Endothelial cell of umbilical vein (primary cell): ENCODE results near the gene ZNF593. TPM values are rescaled to one million over a fixed set of nuclear protein-coding genes. Genes with fewer than 3 reads are reported as not detected.

Experiments used
- BruUV-seq: library from RNA; stranded (reverse); fragments of 400-500 nt; replicated peaks from 2 replicates; lab custom pipeline; 2021; lab: Mats Ljungman, UMichigan
- CTCF ChIA-PET: fragments of 300-600, 350-600 bp; sonication (Branson Sonifier 250); formaldehyde crosslinking; loops from one replicate; lab custom pipeline; 2021; ENCODE audit warnings: antibody characterized with exemption, inconsistent platforms; lab: Charles Lee
- POLR2A ChIA-PET: fragments of 300-600, 350-600 bp; sonication (Branson Sonifier 250); formaldehyde crosslinking; loops from one replicate; lab custom pipeline; 2021; ENCODE audit warnings: antibody characterized with exemption, inconsistent platforms; lab: Charles Lee
- DNase-seq: peaks from one replicate; pipeline ENCODE4 v3.0.0-alpha.2; 2011; ENCODE audit warnings: low read depth, low spot score
- FAIRE-seq: peaks from 2 replicates; lab custom pipeline; 2011; peaks lifted over from hg19 to GRCh38; lab: Jason Lieb, UNC
- H2AFZ ChIP-seq: 2 replicates; pipeline ENCODE4 v1.6.0; 2012; ENCODE audit warnings: low read depth, low read length, control low read depth, inconsistent platforms
- H3K27ac ChIP-seq: 2 replicates; pipeline ENCODE4 v1.5.1; 2011; ENCODE audit warnings: low read depth, mild to moderate bottlenecking, control low read depth, low read length, moderate library complexity; ENCODE audit not compliant: insufficient read depth
- H3K27me3 ChIP-seq, 2 experiments: 2 replicates each; pipeline versions ENCODE4 v1.6.0 to v1.6.1; 2011; ENCODE audit warnings: low read length in 2 of 2, mixed read lengths in 1 of 2; ENCODE audit not compliant: control insufficient read depth in 2 of 2, insufficient read depth in 2 of 2
- H3K36me3 ChIP-seq, 2 experiments: 2 replicates in 1 of 2; 3 replicates in 1 of 2; pipeline ENCODE4 v1.5.1; 2011; ENCODE audit warnings: low read length in 2 of 2, mild to moderate bottlenecking in 1 of 2, moderate library complexity in 1 of 2; ENCODE audit not compliant: control insufficient read depth in 2 of 2, insufficient read depth in 2 of 2; ENCODE audit errors: extremely low read depth in 1 of 2
- H3K4me1 ChIP-seq: 3 replicates; pipeline ENCODE4 v1.5.1; 2011; ENCODE audit warnings: mild to moderate bottlenecking, low read length; ENCODE audit not compliant: control insufficient read depth, insufficient read depth; ENCODE audit errors: extremely low read depth
- H3K4me2 ChIP-seq: 2 replicates; pipeline ENCODE4 v1.6.1; 2011; ENCODE audit warnings: low read length, control low read depth, mixed read lengths; ENCODE audit not compliant: insufficient read depth
- H3K4me3 ChIP-seq, 3 experiments: fragments of 200-600 bp in 1 of 3; sonication (generic), shearing (Covaris generic) in 1 of 3; replicated peaks in 1 of 3; 2 replicates each; pipeline ENCODE4 v1.5.1; 2011 to 2016; ENCODE audit warnings: control low read depth in 3 of 3, low read length in 3 of 3, mild to moderate bottlenecking in 2 of 3, inconsistent platforms in 1 of 3, low read depth in 1 of 3, moderate library complexity in 1 of 3; ENCODE audit not compliant: insufficient read depth in 1 of 3
- H3K79me2 ChIP-seq: 2 replicates; pipeline ENCODE4 v1.6.0; 2012; ENCODE audit warnings: low read length, inconsistent platforms; ENCODE audit not compliant: control insufficient read depth, insufficient read depth
- H3K9ac ChIP-seq: replicated peaks from 2 replicates; pipeline ENCODE3; 2011; ENCODE audit warnings: low read length, control low read depth; ENCODE audit not compliant: insufficient read depth; ENCODE audit errors: extremely low read depth
- H3K9me1 ChIP-seq: replicated peaks from 3 replicates; pipeline ENCODE4 v1.6.0; 2011; ENCODE audit warnings: mild to moderate bottlenecking, low read length; ENCODE audit not compliant: control insufficient read depth, insufficient read depth; ENCODE audit errors: extremely low read depth
- H3K9me3 ChIP-seq: replicated peaks from 2 replicates; pipeline ENCODE4 v1.5.1; 2012; ENCODE audit warnings: low read length, inconsistent platforms; ENCODE audit not compliant: control insufficient read depth, insufficient read depth
- H4K20me1 ChIP-seq: replicated peaks from 2 replicates; pipeline ENCODE3; 2011; ENCODE audit warnings: mild to moderate bottlenecking, low read length; ENCODE audit not compliant: control insufficient read depth, insufficient read depth; ENCODE audit errors: extremely low read depth
- CTCF ChIP-seq, 2 donors: IDR thresholded peaks; 1 replicate in 1 of 2; 2 replicates in 1 of 2; pipeline ENCODE4 v1.5.1; 2011; ENCODE audit warnings: low read length in 2 of 2, mild to moderate bottlenecking in 2 of 2, moderate library complexity in 2 of 2, control low read depth in 1 of 2, inconsistent platforms in 1 of 2, low read depth in 1 of 2; ENCODE audit not compliant: insufficient read depth in 1 of 2; ENCODE audit errors: extremely low read depth in 1 of 2
- EZH2 ChIP-seq: IDR thresholded peaks from 2 replicates; pipeline ENCODE4 v1.6.1; 2012; ENCODE audit warnings: borderline replicate concordance, low read depth, mild to moderate bottlenecking, moderate library complexity, low read length, inconsistent platforms; ENCODE audit not compliant: severe bottlenecking
- FOS ChIP-seq: IDR thresholded peaks from 2 replicates; pipeline ENCODE4 v1.6.1; 2011; ENCODE audit warnings: mild to moderate bottlenecking, low read length, moderate library complexity, borderline replicate concordance; ENCODE audit not compliant: insufficient read depth
- GATA2 ChIP-seq: IDR thresholded peaks from 2 replicates; pipeline ENCODE4 v1.7.0; 2011; ENCODE audit warnings: low read depth, mild to moderate bottlenecking, moderate library complexity, mixed read lengths, low read length; ENCODE audit not compliant: insufficient read length, insufficient read depth
- JUN ChIP-seq: IDR thresholded peaks from 2 replicates; pipeline ENCODE4 v1.6.1; 2011; ENCODE audit warnings: borderline replicate concordance, low read depth; ENCODE audit not compliant: insufficient read length, insufficient read depth
- MAX ChIP-seq: IDR thresholded peaks from 2 replicates; pipeline ENCODE4 v1.6.1; 2011; ENCODE audit not compliant: insufficient read depth, insufficient read length
- MYC ChIP-seq: IDR thresholded peaks from one replicate; pipeline ENCODE4 v1.6.1; 2011; ENCODE audit warnings: mild to moderate bottlenecking, low read depth, low read length
- POLR2A ChIP-seq: IDR thresholded peaks from 2 replicates; pipeline ENCODE4 v1.6.1; 2012; ENCODE audit warnings: low read depth, mild to moderate bottlenecking, control low read depth, low read length
- POLR2AphosphoS5 ChIP-seq: IDR thresholded peaks from 2 replicates; pipeline ENCODE4 v1.6.1; 2012; ENCODE audit warnings: low read depth, mild to moderate bottlenecking, control low read depth, low read length, moderate library complexity; ENCODE audit not compliant: insufficient read depth
- dilution Hi-C: fragments of 300-500 bp; cut with MboI; formaldehyde crosslinking; loops from one replicate; pipeline ENCODE4 v1.15.0; 2019; ENCODE audit warnings: low sequenced_read_pairs; ENCODE audit not compliant: extremely low pct_ligation_motif_present
- intact Hi-C: fragments of 100-400 bp; cut with micrococcal nuclease; formaldehyde crosslinking; loops from one replicate; pipeline ENCODE4 v1.10.0; 2022
- polyA plus RNA-seq, 4 experiments: library from polyadenylated mRNA; depleted of rRNA in 3 of 4; stranded (reverse) in 3 of 4; unstranded in 1 of 4; fragments of >200 nt; gene quantifications; 2 replicates each; pipeline versions ENCODE4 v1.2.1 to v1.2.3, GENCODE V29; 2011 to 2012; ENCODE audit warnings: missing spikeins in 1 of 4
- total RNA-seq: library from RNA; stranded (reverse); gene quantifications from 2 replicates; pipeline ENCODE4 v1.2.3, GENCODE V29; 2021

ZNF593 gene
- total and polyA plus RNA-seq, 2 donors (not counting 3 experiments of a cell fraction or from before 2014, with no cell fraction given): 30.5 to 71.0 TPM

- no TSS peak for BruUV-seq
- Histone ChIP-seq H3K9me1 (no peaks in the 10 kb centered on the region), H3K9me3 (no peaks in the 10 kb centered on the region), H4K20me1 (no peaks in the 10 kb centered on the region), H3K36me3 (no peaks in the 10 kb centered on the region), H2AFZ (no peak overlapping the region), H3K4me2 (no peak overlapping the region), H3K27me3 (no peaks in the 10 kb centered on the region), H3K79me2 (peaks cover 2% of the 10 kb centered on the region), H3K4me1 (no peaks in the 10 kb centered on the region), H3K9ac (no peak overlapping the region), H3K4me3 (no peak overlapping the region), H3K27ac (no peak overlapping the region)
- FAIRE-seq (no peak), DNase-seq (no peak)
- CTCF ChIA-PET: interaction anchor here (1.4 kb wide), 1 partner anchor 146 kb away, joined by 3 read pairs; no protein-coding TSS in a partner anchor
- dilution Hi-C loops (no loop called here), intact Hi-C loops (no loop called here)
- TF ChIP-seq POLR2A (no peak), CTCF (IDR thresholded peaks at IDR 0.05; ENCODE audit: extremely low read depth in 1 of 2, insufficient read depth in 1 of 2, low read depth in 1 of 2, low read length in 2 of 2) (no peak), MYC (no peak), POLR2AphosphoS5 (no peak), EZH2 (no peak), JUN (no peak), MAX (no peak), FOS (no peak), GATA2 (no peak)
- POLR2A ChIA-PET: no interaction called here
Measured at GRCh38 chr1:26175346-26175745, 5.6 kb downstream of the ZNF593 start.
